Measurements from ENCODE around the gene SUPT3H. TPM values are rescaled to one million over a fixed set of nuclear protein-coding genes. Genes with fewer than 3 reads are reported as not detected.
"Not testable (repeated sequence)": the region's sequence is repeated elsewhere in the genome, so short reads cannot be mapped to it uniquely, and the experiment has no call there.

Gene SUPT3H
- total RNA-seq, 1 donor from 2014 or later, result 14.8 TPM

GRCh38 chr6:44869321-44869897, 508.3 kb downstream of the SUPT3H start:
- no peak for DNase-seq (ENCODE audit: low spot score)

GRCh38 chr6:44868910-44869309, 508.8 kb downstream of the SUPT3H start:
- Mint-ChIP-seq H3K27me3 (ENCODE audit: low read depth) (no peaks in the 10 kb centered on the region), H3K4me1 (ENCODE audit: low read depth) (peaks cover 24% of the 10 kb centered on the region), H3K36me3 (ENCODE audit: low read depth) (peaks cover 28% of the 10 kb centered on the region), H3K9me3 (peaks cover 15% of the 10 kb centered on the region), H3K4me3 (ENCODE audit: low read depth) (no peak overlapping the region), H3K27ac (peak overlapping the region; percentile 29)
- no peak for DNase-seq (ENCODE audit: low spot score)
- intact Hi-C loops (cut with micrococcal nuclease), result no loop called here

More at GRCh38 chr6:44869321-44869897, 508.3 kb downstream of the SUPT3H start:
- intact Hi-C loops (cut with micrococcal nuclease), result no loop called here
- H3K9me3 Mint-ChIP-seq, result peaks cover 12% of the 10 kb centered on the region
- H3K4me1 Mint-ChIP-seq (ENCODE audit: low read depth), result peaks cover 24% of the 10 kb centered on the region
- peak overlapping the region; percentile 29 for H3K27ac Mint-ChIP-seq
- H3K36me3 Mint-ChIP-seq (ENCODE audit: low read depth), result peaks cover 23% of the 10 kb centered on the region
- H3K27me3 Mint-ChIP-seq (ENCODE audit: low read depth), result no peaks in the 10 kb centered on the region
- H3K4me3 Mint-ChIP-seq (ENCODE audit: low read depth), result no peak overlapping the region

GRCh38 chr6:44868335-44868668, 509.4 kb downstream of the SUPT3H start:
- H3K36me3 Mint-ChIP-seq (ENCODE audit: low read depth), result peaks cover 32% of the 10 kb centered on the region
- no peaks in the 10 kb centered on the region for H3K27me3 Mint-ChIP-seq (ENCODE audit: low read depth)
- H3K9me3 Mint-ChIP-seq, result peaks cover 19% of the 10 kb centered on the region
- no peak overlapping the region for H3K4me3 Mint-ChIP-seq (ENCODE audit: low read depth)
- H3K27ac Mint-ChIP-seq, result no peak overlapping the region
- intact Hi-C loops (cut with micrococcal nuclease), result no loop called here
- peaks cover 24% of the 10 kb centered on the region for H3K4me1 Mint-ChIP-seq (ENCODE audit: low read depth)
- no peak for DNase-seq (ENCODE audit: low spot score)

GRCh38 chr6:44867571-44868334, 510.0 kb downstream of the SUPT3H start:
- DNase-seq (ENCODE audit: low spot score), result no peak
- Mint-ChIP-seq H3K27ac (no peak overlapping the region), H3K9me3 (peaks cover 21% of the 10 kb centered on the region), H3K36me3 (ENCODE audit: low read depth) (peaks cover 35% of the 10 kb centered on the region), H3K4me3 (ENCODE audit: low read depth) (no peak overlapping the region), H3K27me3 (ENCODE audit: low read depth) (no peaks in the 10 kb centered on the region), H3K4me1 (ENCODE audit: low read depth) (peaks cover 24% of the 10 kb centered on the region)
- intact Hi-C loops (cut with micrococcal nuclease), result no loop called here

GRCh38 chr6:44865184-44865583, 512.5 kb downstream of the SUPT3H start:
- Mint-ChIP-seq H3K4me1 (ENCODE audit: low read depth) (peaks cover 24% of the 10 kb centered on the region), H3K9me3 (peaks cover 21% of the 10 kb centered on the region), H3K36me3 (ENCODE audit: low read depth) (peaks cover 32% of the 10 kb centered on the region)
- H3K27me3 Mint-ChIP-seq (ENCODE audit: low read depth); H3K4me3 Mint-ChIP-seq (ENCODE audit: low read depth); H3K27ac Mint-ChIP-seq; intact Hi-C loops (cut with micrococcal nuclease); DNase-seq (ENCODE audit: low spot score): not testable (repeated sequence)

DNA sequence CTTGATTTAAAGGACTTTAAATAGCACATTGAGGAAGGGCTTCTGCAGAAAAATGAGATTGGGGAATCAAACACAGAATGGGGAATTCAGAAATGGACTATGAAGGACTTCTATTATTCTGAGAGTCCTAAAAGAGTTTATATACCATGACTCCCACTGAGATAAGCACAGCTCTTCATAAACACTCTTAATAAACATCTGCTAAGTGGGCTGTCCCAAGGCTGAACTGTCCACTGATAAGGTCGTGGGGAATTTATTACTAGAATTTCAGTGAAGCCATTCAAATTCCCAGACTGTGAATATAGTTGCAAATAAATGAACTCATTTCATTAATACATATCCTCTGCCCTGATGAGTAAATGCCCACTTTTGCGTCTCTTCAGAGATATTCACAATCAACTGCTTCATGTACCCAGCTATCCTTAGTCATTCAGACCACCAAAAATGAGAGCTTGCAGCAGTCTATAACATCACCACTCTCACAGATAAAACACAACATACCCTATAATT, 517.8 kb downstream of the SUPT3H start:
- H3K27me3 Mint-ChIP-seq (ENCODE audit: low read depth), result no peaks in the 10 kb centered on the region
- DNase-seq (ENCODE audit: low spot score), result no peak
- no peak overlapping the region for H3K27ac Mint-ChIP-seq
- H3K36me3 Mint-ChIP-seq (ENCODE audit: low read depth), result peaks cover 18% of the 10 kb centered on the region
- no peak overlapping the region for H3K4me3 Mint-ChIP-seq (ENCODE audit: low read depth)
- intact Hi-C loops (cut with micrococcal nuclease), result no loop called here
- H3K4me1 Mint-ChIP-seq (ENCODE audit: low read depth), result peaks cover 15% of the 10 kb centered on the region
- H3K9me3 Mint-ChIP-seq, result peaks cover 11% of the 10 kb centered on the region

GRCh38 chr6:44858998-44859397, 518.7 kb downstream of the SUPT3H start:
- peaks cover 11% of the 10 kb centered on the region for H3K36me3 Mint-ChIP-seq (ENCODE audit: low read depth)
- no peak overlapping the region for H3K27ac Mint-ChIP-seq
- peaks cover 7% of the 10 kb centered on the region for H3K9me3 Mint-ChIP-seq
- H3K4me3 Mint-ChIP-seq (ENCODE audit: low read depth), result no peak overlapping the region
- DNase-seq (ENCODE audit: low spot score), result no peak
- H3K4me1 Mint-ChIP-seq (ENCODE audit: low read depth), result peaks cover 19% of the 10 kb centered on the region
- intact Hi-C loops (cut with micrococcal nuclease), result no loop called here
- H3K27me3 Mint-ChIP-seq (ENCODE audit: low read depth), result no peaks in the 10 kb centered on the region

DNA sequence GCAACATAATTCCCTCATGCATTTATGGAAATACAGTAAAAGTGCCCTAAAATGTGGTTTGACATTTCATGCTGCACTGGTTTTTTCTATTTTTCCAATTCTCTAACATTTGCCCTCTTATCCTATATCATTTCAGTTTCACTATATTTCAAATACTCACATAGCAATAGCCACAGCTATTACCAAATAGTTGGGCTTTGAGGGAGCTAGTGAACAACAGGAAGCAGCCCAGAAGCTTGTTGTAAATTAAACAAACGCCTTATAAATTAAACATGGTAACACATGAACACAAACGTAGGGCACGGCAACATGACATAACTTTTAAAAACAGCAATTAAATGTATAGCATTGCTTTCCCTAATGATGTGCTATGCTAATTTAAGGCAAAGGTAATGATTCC, 521.3 kb downstream of the SUPT3H start:
- H3K9me3 Mint-ChIP-seq, result no peaks in the 10 kb centered on the region
- intact Hi-C loops (cut with micrococcal nuclease), result no loop called here
- H3K27me3 Mint-ChIP-seq (ENCODE audit: low read depth), result no peaks in the 10 kb centered on the region
- no peak overlapping the region for H3K4me3 Mint-ChIP-seq (ENCODE audit: low read depth)
- H3K36me3 Mint-ChIP-seq (ENCODE audit: low read depth), result peaks cover 2% of the 10 kb centered on the region
- no peak for DNase-seq (ENCODE audit: low spot score)
- H3K27ac Mint-ChIP-seq, result no peak overlapping the region
- peaks cover 19% of the 10 kb centered on the region for H3K4me1 Mint-ChIP-seq (ENCODE audit: low read depth)

DNA sequence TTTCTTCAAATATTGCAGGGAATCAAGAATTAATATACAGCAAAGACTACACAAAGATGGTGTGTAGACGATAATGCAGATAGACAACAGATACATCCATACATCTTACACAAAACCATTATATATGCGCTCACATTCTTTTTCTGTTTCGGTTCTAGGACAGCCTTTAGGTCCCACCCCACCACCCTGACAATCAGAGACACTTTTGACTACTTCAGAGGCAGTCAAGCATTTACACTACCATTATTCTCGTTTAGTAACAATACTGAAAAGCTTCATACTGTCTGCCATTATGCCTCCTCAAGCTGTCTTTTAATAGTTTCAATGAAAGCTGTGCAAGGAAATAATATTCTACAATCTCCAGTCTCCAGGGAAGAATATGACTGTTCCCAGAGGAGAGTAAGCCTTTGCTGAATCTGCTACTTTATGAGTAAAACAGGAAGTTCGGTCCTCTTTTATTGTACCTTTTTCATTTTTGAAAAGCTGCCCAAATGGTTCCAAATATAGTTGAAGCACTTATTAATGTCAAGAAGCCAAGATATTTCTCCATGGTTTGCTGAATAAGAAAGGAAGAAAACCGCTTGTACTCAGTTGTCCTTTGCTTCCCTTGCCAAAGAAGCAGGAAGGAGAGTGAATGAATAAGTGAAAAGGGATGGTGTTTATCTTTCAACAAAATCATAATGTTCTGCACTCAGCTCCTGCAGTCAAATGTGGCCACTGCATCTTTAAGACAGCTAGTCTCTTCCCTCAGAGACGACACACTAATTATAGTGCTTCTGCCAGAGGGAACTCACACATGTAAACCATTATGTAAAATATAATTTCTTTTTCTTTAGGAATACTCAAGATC, 521.9 kb downstream of the SUPT3H start:
- Mint-ChIP-seq H3K9me3 (no peaks in the 10 kb centered on the region), H3K36me3 (ENCODE audit: low read depth) (peaks cover 2% of the 10 kb centered on the region), H3K4me1 (ENCODE audit: low read depth) (peaks cover 19% of the 10 kb centered on the region), H3K4me3 (ENCODE audit: low read depth) (no peak overlapping the region), H3K27me3 (ENCODE audit: low read depth) (no peaks in the 10 kb centered on the region), H3K27ac (no peak overlapping the region)
- DNase-seq (ENCODE audit: low spot score), result no peak
- intact Hi-C loops (cut with micrococcal nuclease), result no loop called here

DNA sequence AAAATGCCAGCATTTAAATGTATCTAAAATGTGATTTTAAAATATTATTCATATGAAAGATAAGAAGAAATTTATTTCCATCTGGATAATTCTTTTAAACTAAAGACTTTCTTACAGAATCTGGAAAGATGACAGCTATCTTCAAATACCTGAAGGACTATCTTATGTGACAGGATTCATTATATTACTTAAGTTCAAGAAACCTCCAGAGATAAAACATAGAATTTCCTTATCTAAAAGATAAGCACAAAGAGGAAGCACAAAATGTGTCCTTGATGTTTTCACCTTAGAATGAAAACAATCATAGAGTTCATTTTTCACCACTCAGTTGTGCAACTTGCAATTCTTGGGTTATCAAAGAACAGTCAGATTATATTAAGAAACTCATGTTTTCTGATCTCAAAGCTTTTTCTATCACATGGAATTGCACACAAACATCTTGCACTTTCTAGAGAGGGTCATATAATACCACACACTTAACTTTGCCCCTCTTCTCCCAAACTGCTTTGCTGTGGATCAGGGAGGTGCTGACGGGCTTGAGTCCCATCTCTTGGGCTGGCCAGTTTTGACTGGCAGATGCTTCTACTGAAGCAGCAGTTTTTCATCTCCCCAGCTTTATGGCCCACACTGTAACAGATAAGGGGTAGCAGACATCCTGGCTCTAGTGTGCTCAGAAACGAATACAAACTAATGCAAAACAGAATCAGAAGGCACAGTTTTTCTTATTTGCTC, 522.9 kb downstream of the SUPT3H start:
- intact Hi-C loops (cut with micrococcal nuclease), result no loop called here
- no peaks in the 10 kb centered on the region for H3K9me3 Mint-ChIP-seq

DNA sequence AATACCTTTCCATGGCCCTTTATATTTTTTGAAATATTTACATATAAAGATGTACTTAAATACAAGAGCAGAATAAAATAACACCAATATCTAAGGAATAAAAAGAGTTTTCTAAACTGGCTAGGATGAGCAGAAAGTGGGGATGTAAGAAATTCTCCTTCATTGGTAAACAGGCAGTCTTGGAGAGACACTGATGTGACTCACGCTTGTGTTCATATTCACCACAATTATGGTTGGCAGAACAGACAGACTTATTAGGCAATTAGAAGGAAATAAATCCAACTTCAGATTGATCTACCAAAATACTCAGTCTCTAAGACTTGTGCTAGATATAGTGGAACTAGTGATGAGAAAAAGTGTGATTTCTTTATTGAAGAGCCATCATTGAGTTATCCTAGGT, 526.6 kb downstream of the SUPT3H start:
- Mint-ChIP-seq H3K4me3 (ENCODE audit: low read depth) (no peak overlapping the region), H3K27ac (no peak overlapping the region), H3K27me3 (ENCODE audit: low read depth) (no peaks in the 10 kb centered on the region), H3K4me1 (ENCODE audit: low read depth) (peaks cover 13% of the 10 kb centered on the region), H3K9me3 (no peaks in the 10 kb centered on the region), H3K36me3 (ENCODE audit: low read depth) (peaks cover 4% of the 10 kb centered on the region)
- intact Hi-C loops (cut with micrococcal nuclease), result no loop called here
- DNase-seq (ENCODE audit: low spot score), result no peak

More for the DNA sequence above, 522.9 kb downstream of the SUPT3H start:
- Mint-ChIP-seq H3K4me1 (ENCODE audit: low read depth) (peaks cover 19% of the 10 kb centered on the region), H3K4me3 (ENCODE audit: low read depth) (no peak overlapping the region), H3K27me3 (ENCODE audit: low read depth) (no peaks in the 10 kb centered on the region), H3K27ac (no peak overlapping the region), H3K36me3 (ENCODE audit: low read depth) (peaks cover 2% of the 10 kb centered on the region)
- DNase-seq (ENCODE audit: low spot score), result no peak

DNA sequence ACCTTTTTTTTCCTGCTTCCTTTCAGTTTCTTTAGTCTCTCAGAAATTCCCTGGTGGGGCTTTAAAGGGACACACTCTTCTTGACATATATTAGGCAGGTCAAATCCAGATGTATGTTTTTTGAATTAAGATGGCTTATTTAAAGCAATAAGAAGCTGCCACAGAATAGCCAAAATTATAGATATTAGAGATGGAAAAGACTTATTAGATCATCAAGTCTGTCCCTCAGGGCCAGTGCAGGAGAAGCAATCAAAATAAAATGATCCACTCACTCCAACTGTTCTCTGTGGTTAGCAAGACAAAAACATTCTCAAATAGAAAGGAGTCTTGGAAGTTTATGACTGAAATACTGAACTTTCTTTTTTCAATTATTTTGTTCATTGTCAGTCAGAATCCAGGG, 527.4 kb downstream of the SUPT3H start:
- Mint-ChIP-seq H3K4me1 (ENCODE audit: low read depth) (peaks cover 6% of the 10 kb centered on the region), H3K27ac (no peak overlapping the region), H3K9me3 (no peaks in the 10 kb centered on the region), H3K4me3 (ENCODE audit: low read depth) (no peak overlapping the region), H3K36me3 (ENCODE audit: low read depth) (peaks cover 4% of the 10 kb centered on the region), H3K27me3 (ENCODE audit: low read depth) (no peaks in the 10 kb centered on the region)
- no peak for DNase-seq (ENCODE audit: low spot score)
- intact Hi-C loops (cut with micrococcal nuclease), result no loop called here
